VCaP (cell line): ENCODE data around the gene BCL2L1.
A peak's percentile ranks its signal among the peaks of the same experiment; 100 is the strongest.
"Not testable (repeated sequence)": the region's sequence is repeated elsewhere in the genome, so short reads cannot be mapped to it uniquely, and the experiment has no call there.

Experiments
- H3K27ac ChIP-seq: fragments of 450-650 bp; 2 replicates; pipeline ENCODE4 v1.5.1; 2017
- TF ChIP-seq, protein P1 (sequence below): fragments of 450-650 bp; conservative IDR thresholded peaks from 2 replicates; pipeline ENCODE4 v1.5.1; 2017; ENCODE audit warnings: mild to moderate bottlenecking, moderate library complexity

BCL2L1 gene

GRCh38 chr20:31661625-31662371, 60.9 kb downstream of the BCL2L1 start:
- H3K27ac ChIP-seq = peak overlapping the region; percentile 94
- TF ChIP-seq, protein P1, sequence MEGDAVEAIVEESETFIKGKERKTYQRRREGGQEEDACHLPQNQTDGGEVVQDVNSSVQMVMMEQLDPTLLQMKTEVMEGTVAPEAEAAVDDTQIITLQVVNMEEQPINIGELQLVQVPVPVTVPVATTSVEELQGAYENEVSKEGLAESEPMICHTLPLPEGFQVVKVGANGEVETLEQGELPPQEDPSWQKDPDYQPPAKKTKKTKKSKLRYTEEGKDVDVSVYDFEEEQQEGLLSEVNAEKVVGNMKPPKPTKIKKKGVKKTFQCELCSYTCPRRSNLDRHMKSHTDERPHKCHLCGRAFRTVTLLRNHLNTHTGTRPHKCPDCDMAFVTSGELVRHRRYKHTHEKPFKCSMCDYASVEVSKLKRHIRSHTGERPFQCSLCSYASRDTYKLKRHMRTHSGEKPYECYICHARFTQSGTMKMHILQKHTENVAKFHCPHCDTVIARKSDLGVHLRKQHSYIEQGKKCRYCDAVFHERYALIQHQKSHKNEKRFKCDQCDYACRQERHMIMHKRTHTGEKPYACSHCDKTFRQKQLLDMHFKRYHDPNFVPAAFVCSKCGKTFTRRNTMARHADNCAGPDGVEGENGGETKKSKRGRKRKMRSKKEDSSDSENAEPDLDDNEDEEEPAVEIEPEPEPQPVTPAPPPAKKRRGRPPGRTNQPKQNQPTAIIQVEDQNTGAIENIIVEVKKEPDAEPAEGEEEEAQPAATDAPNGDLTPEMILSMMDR = peak; percentile 95

GRCh38 chr20:31654534-31654933, 68.1 kb downstream of the BCL2L1 start:
- peak overlapping the region; percentile 71; the same call in 1 of the 2 replicates for H3K27ac ChIP-seq
- TF ChIP-seq, protein P1 = no peak

- peak overlapping the region; percentile 71 for H3K27ac ChIP-seq
- TF ChIP-seq, protein P1 = no peak
Measured at GRCh38 chr20:31653561-31653960, 69.1 kb downstream of the BCL2L1 start.

GRCh38 chr20:31652917-31653396, 69.7 kb downstream of the BCL2L1 start:
- TF ChIP-seq, protein P1 = no peak
- H3K27ac ChIP-seq = peak overlapping the region; percentile 71

- H3K27ac ChIP-seq = not testable (repeated sequence)
Measured at GRCh38 chr20:31648104-31648503, 74.6 kb downstream of the BCL2L1 start.

GRCh38 chr20:31644701-31645100, 78.0 kb downstream of the BCL2L1 start:
- H3K27ac ChIP-seq = no peak overlapping the region
- TF ChIP-seq, protein P1 = no peak

GRCh38 chr20:31643522-31643921, 79.1 kb downstream of the BCL2L1 start:
- TF ChIP-seq, protein P1 = no peak
- no peak overlapping the region for H3K27ac ChIP-seq

DNA sequence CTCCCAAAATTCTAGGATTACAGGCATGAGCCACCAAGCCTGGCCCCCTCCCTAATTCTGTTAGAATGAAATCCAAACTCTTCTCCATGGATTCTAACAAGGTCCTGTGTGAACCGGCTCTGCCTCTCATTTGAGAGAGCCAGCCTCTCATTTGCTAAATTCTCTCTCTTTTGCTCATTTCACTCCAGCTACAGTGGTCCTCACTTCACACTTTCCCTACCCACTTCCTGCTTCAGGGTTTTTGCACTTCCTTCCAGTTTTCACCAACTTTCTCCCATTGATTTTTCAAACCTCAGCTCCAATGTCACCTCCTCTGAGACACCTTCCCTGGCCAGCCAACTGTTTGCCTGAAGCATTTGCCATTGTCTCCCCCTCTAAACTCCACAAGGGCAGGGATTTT, 79.8 kb downstream of the BCL2L1 start:
- TF ChIP-seq, protein P1 = no peak
- no peak overlapping the region for H3K27ac ChIP-seq
